Lung (tissue), 16 donors: Measurements from ENCODE around the gene STIMATE. TPM values are rescaled to one million over a fixed set of nuclear protein-coding genes. Genes with fewer than 3 reads are reported as not detected.

Source experiments
- ATAC-seq: fragments of 200-7000 bp; cut with Tn5 transposase; one replicate; pipeline ENCODE4 v1.9.1; 2020; ENCODE audit warnings: moderate number of reproducible peaks; ENCODE audit not compliant: insufficient read depth, low FRiP score
- DNase-seq, 3 donors: peaks; one replicate each; pipeline ENCODE4 v3.0.0-alpha.2; 2013 to 2017
- H3K27ac ChIP-seq, 2 donors: one replicate each; pipeline ENCODE4 v1.5.1; 2013; ENCODE audit warnings: mild to moderate bottlenecking in 2 of 2, moderate library complexity in 2 of 2, control low read depth in 1 of 2, inconsistent platforms in 1 of 2, low read depth in 1 of 2, low read length in 1 of 2
- H3K27me3 ChIP-seq, 3 donors: one replicate each; pipeline ENCODE4 v1.5.1; 2013; ENCODE audit warnings: low read length in 2 of 3; ENCODE audit not compliant: control insufficient read depth in 3 of 3, insufficient read depth in 3 of 3
- H3K36me3 ChIP-seq, 4 donors: one replicate each; pipeline ENCODE4 v1.5.1; 2013; ENCODE audit warnings: low read length in 4 of 4, mild to moderate bottlenecking in 1 of 4, moderate library complexity in 1 of 4; ENCODE audit not compliant: control insufficient read depth in 4 of 4, insufficient read depth in 4 of 4
- H3K4me1 ChIP-seq, 5 donors: one replicate each; pipeline ENCODE4 v1.5.1; 2013; ENCODE audit warnings: low read length in 5 of 5, mild to moderate bottlenecking in 2 of 5, moderate library complexity in 1 of 5; ENCODE audit not compliant: control insufficient read depth in 5 of 5, insufficient read depth in 5 of 5
- H3K4me3 ChIP-seq: one replicate; pipeline ENCODE4 v1.5.1; 2013; ENCODE audit warnings: mild to moderate bottlenecking, control low read depth, moderate library complexity
- H3K9ac ChIP-seq, 2 donors: one replicate each; pipeline ENCODE4 v1.5.1; 2013; ENCODE audit warnings: low read length in 2 of 2, control low read depth in 1 of 2; ENCODE audit not compliant: insufficient read depth in 1 of 2
- H3K9me3 ChIP-seq, 4 donors: one replicate each; pipeline ENCODE4 v1.5.1; 2013; ENCODE audit warnings: low read length in 3 of 4, mild to moderate bottlenecking in 1 of 4, moderate library complexity in 1 of 4; ENCODE audit not compliant: control insufficient read depth in 4 of 4, insufficient read depth in 3 of 4
- CTCF ChIP-seq: IDR thresholded peaks from 2 replicates; pipeline ENCODE4 v1.5.1; 2012; ENCODE audit warnings: mild to moderate bottlenecking; ENCODE audit errors: control extremely low read depth, extremely low read depth
- WGBS, 2 donors: extraction: QIAGEN DNeasy Blood & Tissue Kit; methylation state at CpG; one replicate each; pipeline ENCODE4 v1.1.7; 2013; 5-methylcytosine and 5-hydroxymethylcytosine counted together
- long read RNA-seq, 5 donors: transcript quantifications; one replicate each; lab custom pipeline, GENCODE V29; 2026
- polyA plus RNA-seq, 2 donors: library from polyadenylated mRNA; stranded (reverse); fragments of 200-250 nt; gene quantifications; one replicate each; pipeline ENCODE4 v1.2.1, GENCODE V29; 2013
- total RNA-seq, 2 donors: library from RNA; depleted of rRNA in 1 of 2; stranded (reverse); fragments of >200 nt in 1 of 2; gene quantifications; one replicate each; pipeline ENCODE4 v1.2.1, GENCODE V29; 2014 to 2021
- donor health status: control.
- donor health status: control.
- donor health status: Bipolar disorder and iron deficiency.
- donor health status: healthy.
- donor health status: DM: yes; HTN: yes; CAD: no.

The STIMATE gene
- total RNA-seq, result 10 to 100 TPM; 21.9 to 62.5 TPM
- 10 to 100 TPM; 18.6 to 19.0 TPM for polyA plus RNA-seq
- long read RNA-seq, donor 1, full-length matches to known transcripts, result 9 of 9 reads
- long read RNA-seq, donor 1, partial matches to known transcripts, result 0 of 9 reads
- long read RNA-seq, donor 1, other reads (novel, unspliced or antisense), result 0 of 9 reads
- long read RNA-seq, donor 2, full-length matches to known transcripts, result 2 of 2 reads
- long read RNA-seq, donor 2, partial matches to known transcripts, result 0 of 2 reads
- long read RNA-seq, donor 2, other reads (novel, unspliced or antisense), result 0 of 2 reads
- long read RNA-seq, donor 3, full-length matches to known transcripts, result 4 of 4 reads
- long read RNA-seq, donor 3, partial matches to known transcripts, result 0 of 4 reads
- long read RNA-seq, donor 3, other reads (novel, unspliced or antisense), result 0 of 4 reads
- long read RNA-seq, donor 4, full-length matches to known transcripts, result 2 of 2 reads
- long read RNA-seq, donor 4, partial matches to known transcripts, result 0 of 2 reads
- long read RNA-seq, donor 4, other reads (novel, unspliced or antisense), result 0 of 2 reads
- long read RNA-seq, donor 5, full-length matches to known transcripts, result 4 of 4 reads
- long read RNA-seq, donor 5, partial matches to known transcripts, result 0 of 4 reads
- long read RNA-seq, donor 5, other reads (novel, unspliced or antisense), result 0 of 4 reads

DNA sequence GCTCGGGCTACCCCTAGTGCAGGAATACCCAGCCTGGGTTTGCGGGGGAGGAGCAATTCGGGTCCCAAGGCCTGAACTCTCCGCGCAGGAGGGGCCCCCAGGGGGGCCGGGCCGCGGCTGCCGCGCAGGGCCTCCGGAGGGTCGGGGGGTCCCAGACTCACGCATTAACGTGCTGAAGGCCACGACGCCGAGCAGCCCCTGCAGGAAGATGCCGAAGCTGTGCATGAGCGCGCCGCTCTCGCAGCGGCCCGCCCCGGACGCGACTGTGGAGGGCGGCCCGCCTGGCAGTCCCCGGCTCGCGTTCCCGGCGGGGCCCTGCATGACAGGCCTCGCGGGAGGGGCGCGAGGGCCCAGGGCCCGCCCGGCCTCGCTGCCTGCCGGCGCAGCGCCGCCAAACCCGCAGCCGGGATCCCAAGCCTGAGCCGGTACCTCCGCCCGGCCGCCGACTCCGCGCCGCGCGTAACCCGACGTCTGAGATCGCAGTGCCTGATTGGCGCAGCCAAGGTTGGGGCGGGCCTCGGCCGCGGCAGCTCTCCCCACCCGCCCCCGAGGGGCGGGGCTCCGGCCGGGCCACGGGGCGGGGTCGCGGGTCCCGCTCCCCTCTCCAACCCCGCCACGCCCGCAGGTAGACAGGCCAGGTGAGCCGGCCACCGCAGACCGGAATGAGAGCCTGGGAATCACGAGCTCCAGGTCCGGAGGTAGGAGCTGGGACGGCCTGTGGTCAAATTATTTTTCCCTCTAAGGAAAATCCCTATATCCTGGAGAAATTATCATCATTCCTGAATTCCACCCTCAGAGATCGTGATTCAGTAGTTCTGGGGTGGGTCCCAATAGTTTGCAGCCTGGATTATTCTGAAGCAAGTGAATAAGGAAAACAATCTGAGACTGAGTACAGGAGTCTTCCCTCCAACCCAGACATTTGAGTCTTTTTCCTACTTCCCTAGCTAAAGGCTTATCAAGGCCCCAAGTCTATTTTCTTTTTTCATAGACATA, at the start of gene STIMATE:
TSS of gene STIMATE (minus strand) at position 419 of the 993 bp plus-strand sequence. CDS start at position 321, 98 bp downstream.
- Histone ChIP-seq H3K36me3 (peaks cover 0 to 4% (median under 1%) of the 10 kb centered on the region in 4 donors), H3K27ac (peak within 1 kb of the TSS; percentile 14 to 42), H3K27me3 (no peaks in the 10 kb centered on the region), H3K4me1 (peaks cover 5 to 30% (median 12%) of the 10 kb centered on the region in 5 donors), H3K4me3 (peak within 1 kb of the TSS; percentile 56), H3K9me3 (no peaks in the 10 kb centered on the region), H3K9ac (peak within 1 kb of the TSS in 1 of 2 donors; percentile 59)
- DNase-seq (peak; percentile 79 to 88 (median 84)), ATAC-seq (peak; percentile 98)
- TF ChIP-seq CTCF, result no peak
- 0 to 1% methylated on average over 58 to 85 of the region's 85 CpGs for WGBS, 2 donors

DNA sequence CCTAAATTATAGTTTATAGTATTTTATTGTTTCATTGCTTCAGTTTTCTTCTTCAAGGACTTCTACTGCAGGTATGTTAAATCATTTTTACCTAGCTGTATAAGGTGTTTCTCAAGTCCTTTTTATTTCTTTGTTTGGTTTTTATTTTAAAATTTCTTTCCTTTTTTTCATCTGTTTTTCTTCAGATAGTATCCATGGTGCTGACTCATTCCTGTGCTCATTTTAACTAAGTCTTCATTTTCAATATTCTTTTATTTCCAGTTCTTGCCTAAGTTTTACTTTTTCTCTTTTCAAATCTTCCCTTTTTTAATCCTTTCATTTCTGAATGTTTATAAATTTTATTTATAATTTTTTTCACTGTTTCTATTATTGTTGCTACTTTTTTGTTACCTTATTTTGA, 42.3 kb upstream of the STIMATE start:
- Histone ChIP-seq H3K9ac (no peak overlapping the region), H3K36me3 (peaks cover 0 to 2% (median 0%) of the 10 kb centered on the region in 4 donors), H3K4me1 (no peaks in the 10 kb centered on the region), H3K27ac (no peak overlapping the region), H3K4me3 (no peak overlapping the region), H3K27me3 (no peaks in the 10 kb centered on the region), H3K9me3 (no peaks in the 10 kb centered on the region)
- DNase-seq (no peak), ATAC-seq (no peak)
- no peak for TF ChIP-seq CTCF

DNA sequence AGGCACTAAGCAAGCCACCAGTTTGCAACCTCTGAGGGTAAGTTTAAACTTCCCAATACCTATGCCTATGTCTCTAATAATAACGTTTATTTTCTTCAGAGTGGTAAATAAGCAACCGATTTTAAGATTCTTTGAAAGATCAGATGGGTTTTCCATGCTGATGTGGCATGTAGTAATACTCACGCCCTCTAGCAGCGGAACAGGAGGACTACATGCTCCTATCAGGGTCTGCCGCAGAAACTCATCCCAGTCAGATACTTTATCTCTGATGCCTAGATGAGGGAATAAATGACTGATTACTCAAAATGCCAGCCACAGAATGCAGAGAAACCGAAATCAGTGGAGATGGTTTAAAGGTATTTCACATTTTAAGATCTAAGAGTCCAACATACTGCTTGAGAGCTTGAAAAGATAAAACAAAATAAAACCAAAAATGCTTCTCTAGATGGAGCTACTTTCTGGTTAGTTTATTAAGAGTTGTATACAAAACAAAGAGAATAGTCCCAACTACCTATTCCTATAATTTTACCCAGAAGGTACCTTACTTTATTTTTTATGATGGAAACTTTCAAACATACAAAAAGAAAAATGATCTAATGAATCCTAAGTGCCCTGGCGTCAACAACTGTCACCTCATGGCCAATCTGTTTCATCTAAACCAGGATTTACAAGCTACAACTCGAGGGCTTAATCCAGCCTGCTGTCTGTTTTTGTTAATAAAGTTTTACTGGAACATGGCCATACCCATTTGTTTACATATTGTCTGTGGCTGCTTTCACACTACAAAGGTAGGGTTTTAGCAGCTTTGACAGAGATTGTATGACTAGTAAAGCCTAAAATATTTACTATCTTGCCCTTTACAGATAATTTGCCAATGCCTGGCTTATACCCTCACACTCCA, 37.5 kb upstream of the STIMATE start:
- no peaks in the 10 kb centered on the region for H3K27me3 ChIP-seq
- peaks cover 0 to 6% (median 4%) of the 10 kb centered on the region in 4 donors for H3K36me3 ChIP-seq
- H3K9me3 ChIP-seq, result no peaks in the 10 kb centered on the region
- 19 to 20% methylated on average over 8 of the region's 8 CpGs for WGBS, 2 donors
- no peak overlapping the region for H3K4me3 ChIP-seq
- ATAC-seq, result peak; percentile 83
- peak; percentile 30 to 65 (median 55) for DNase-seq
- no peaks in the 10 kb centered on the region for H3K4me1 ChIP-seq
- H3K27ac ChIP-seq, result no peak overlapping the region
- H3K9ac ChIP-seq, result no peak overlapping the region
- peak; percentile 58 for TF ChIP-seq CTCF
